HepG2 (cell line): Measurements from ENCODE around the gene ELP2. TPM values are rescaled to one million over a fixed set of nuclear protein-coding genes. Genes with fewer than 3 reads are reported as not detected.

Source experiments
- ARNTL ChIP-seq: sonication (generic); formaldehyde crosslinking; IDR thresholded peaks from 2 replicates; pipeline ENCODE4 v1.4.0; 2020; ENCODE audit warnings: mild to moderate bottlenecking, missing genetic modification reagents
- ATRX ChIP-seq: sonication (generic); formaldehyde crosslinking; IDR thresholded peaks from 2 replicates; pipeline ENCODE4 v1.4.0; 2020; ENCODE audit warnings: missing genetic modification reagents, borderline replicate concordance
- CBX2 ChIP-seq, 2 experiments: fragments of 200-600 bp in 1 of 2; sonication (generic); formaldehyde crosslinking in 1 of 2; IDR thresholded peaks; 2 replicates each; pipeline versions ENCODE4 v1.7.0 to v1.8.1; 2018 to 2022; ENCODE audit warnings: low read depth in 2 of 2, low read length in 1 of 2, mild to moderate bottlenecking in 1 of 2, missing genetic modification reagents in 1 of 2
- GLI4 ChIP-seq: sonication (generic); formaldehyde crosslinking; IDR thresholded peaks from 2 replicates; pipeline ENCODE4 v1.5.1; 2020; ENCODE audit warnings: missing genetic modification reagents, mild to moderate bottlenecking, moderate library complexity, borderline replicate concordance
- IKZF4 ChIP-seq: sonication (generic); formaldehyde crosslinking; IDR thresholded peaks from 2 replicates; pipeline ENCODE4 v1.5.1; 2020; ENCODE audit warnings: borderline replicate concordance, mild to moderate bottlenecking, low read depth, missing genetic modification reagents; ENCODE audit errors: not compliant biosample characterization
- IRF2 ChIP-seq: IDR thresholded peaks from 2 replicates; pipeline ENCODE4 v1.6.1; 2018; ENCODE audit warnings: missing genetic modification reagents, missing compliant biosample characterization
- KDM5B ChIP-seq: sonication (generic); formaldehyde crosslinking; IDR thresholded peaks from 2 replicates; pipeline ENCODE4 v1.4.0; 2020; ENCODE audit warnings: missing genetic modification reagents, mild to moderate bottlenecking, borderline replicate concordance
- MED1 ChIP-seq: sonication (generic); formaldehyde crosslinking; IDR thresholded peaks from 2 replicates; pipeline ENCODE4 v1.4.0; 2020; ENCODE audit warnings: missing genetic modification reagents
- MLXIP ChIP-seq: sonication (generic); formaldehyde crosslinking; IDR thresholded peaks from 2 replicates; pipeline ENCODE4 v1.9.0; 2021; ENCODE audit warnings: missing genetic modification reagents, borderline replicate concordance
- NCOR1 ChIP-seq: fragments of 200-600 bp; sonication (generic); IDR thresholded peaks from 2 replicates; pipeline ENCODE4 v1.7.0; 2017; ENCODE audit warnings: antibody characterized with exemption, low read length, borderline replicate concordance
- NFIC ChIP-seq: IDR thresholded peaks from 2 replicates; pipeline ENCODE4 v1.6.1; 2012; ENCODE audit warnings: mild to moderate bottlenecking, low read length, inconsistent platforms
- RBM39 ChIP-seq: fragments of 200-400 bp; formaldehyde crosslinking; IDR thresholded peaks from one replicate; pipeline ENCODE4 v1.6.1; 2018; ENCODE audit warnings: antibody characterized with exemption, mild to moderate bottlenecking, low read depth, low read length; ENCODE audit not compliant: poor library complexity, severe bottlenecking
- SRSF1 ChIP-seq: fragments of 200-400 bp; formaldehyde crosslinking; optimal IDR thresholded peaks from 2 replicates; pipeline ENCODE3; 2017; ENCODE audit warnings: mild to moderate bottlenecking, low read depth, low read length, moderate library complexity
- TAF15 ChIP-seq: fragments of 200-400 bp; formaldehyde crosslinking; IDR thresholded peaks from one replicate; pipeline ENCODE4 v1.6.1; 2018; ENCODE audit warnings: mild to moderate bottlenecking, low read depth, low read length; ENCODE audit not compliant: poor library complexity, severe bottlenecking
- ZNF234 ChIP-seq: sonication (generic); formaldehyde crosslinking; conservative IDR thresholded peaks from 2 replicates; pipeline ENCODE4 v1.5.1; 2020; ENCODE audit warnings: mild to moderate bottlenecking, missing genetic modification reagents
- ZNF235 ChIP-seq: sonication (generic); formaldehyde crosslinking; IDR thresholded peaks from 2 replicates; pipeline ENCODE4 v1.8.1; 2023; ENCODE audit warnings: mild to moderate bottlenecking, missing genetic modification reagents, borderline replicate concordance
- ZNF451 ChIP-seq: sonication (generic); formaldehyde crosslinking; IDR thresholded peaks from 2 replicates; pipeline ENCODE4 v1.5.0; 2020; ENCODE audit warnings: mild to moderate bottlenecking, missing genetic modification reagents
- ZNF547 ChIP-seq: sonication (generic); formaldehyde crosslinking; IDR thresholded peaks from 2 replicates; pipeline ENCODE4 v1.5.1; 2020; ENCODE audit warnings: mild to moderate bottlenecking, missing genetic modification reagents
- ZNF564 ChIP-seq: sonication (generic); formaldehyde crosslinking; IDR thresholded peaks from 2 replicates; pipeline ENCODE4 v1.8.1; 2023; ENCODE audit warnings: mild to moderate bottlenecking, missing genetic modification reagents
- ZNF704 ChIP-seq: sonication (generic); formaldehyde crosslinking; IDR thresholded peaks from 2 replicates; pipeline ENCODE4 v1.8.1; 2023; ENCODE audit warnings: mild to moderate bottlenecking, inconsistent platforms, moderate library complexity, missing genetic modification reagents, borderline replicate concordance
- ZNF879 ChIP-seq: sonication (generic); formaldehyde crosslinking; IDR thresholded peaks from 2 replicates; pipeline ENCODE4 v1.8.1; 2023; ENCODE audit warnings: missing genetic modification reagents
- ZSCAN25 ChIP-seq: sonication (generic); formaldehyde crosslinking; IDR thresholded peaks from 2 replicates; pipeline ENCODE4 v1.8.0; 2022; ENCODE audit warnings: mild to moderate bottlenecking, missing genetic modification reagents
- polyA plus RNA-seq, 8 experiments: library from polyadenylated mRNA; depleted of rRNA in 3 of 8; stranded (reverse) in 7 of 8; unstranded in 1 of 8; fragments of >200 nt; fragmentation: Illumina TruSeq in 4 of 8; extraction: Trizol in 4 of 8; gene quantifications; 2 replicates each; pipeline versions ENCODE4 v1.2.1 to v1.2.3, GENCODE V29; 2011 to 2016; ENCODE audit warnings: low read depth in 4 of 8, missing spikeins in 1 of 8, mixed read lengths in 1 of 8; ENCODE audit not compliant: insufficient read depth in 1 of 8
- total RNA-seq, 5 experiments: library from RNA; depleted of rRNA; stranded (reverse); fragments of >200 nt; fragmentation: Illumina TruSeq; extraction: Trizol; gene quantifications; 2 replicates each; pipeline ENCODE4 v1.2.3, GENCODE V29; 2016; ENCODE audit warnings: low read depth in 1 of 5
- TF ChIP-seq, protein P1 (sequence below): sonication (generic); formaldehyde crosslinking; IDR thresholded peaks from 2 replicates; pipeline ENCODE4 v1.4.0; 2020; ENCODE audit warnings: missing genetic modification reagents

Gene ELP2
- total and polyA plus RNA-seq, 2 of the 13 experiments (the other 11 are each of a cell fraction or from before 2014, with no cell fraction given), result 98.7 to 100 TPM

- TF ChIP-seq SRSF1 (no peak), TAF15 (no peak), ZNF704 (CRISPR knock-in tag) (no peak), ZNF451 (CRISPR knock-in tag) (peak; percentile 32; the same call in 1 of the 2 replicates), CBX2 (IDR thresholded peaks at IDR 0.05; ENCODE audit: low read depth, low read length) (no peak), CBX2 (CRISPR knock-in tag; IDR thresholded peaks at IDR 0.05; ENCODE audit: low read depth) (no peak), ZNF234 (0 out of 2 replicates have a peak, but pooled peaks have one; percentile 55), ZNF564 (peak; percentile 54; the same call in 1 of the 2 replicates), ZSCAN25 (CRISPR knock-in tag) (no peak), NCOR1 (no peak), NFIC (no peak), MED1 (no peak; the same call in 1 of the 2 replicates), GLI4 (CRISPR knock-in tag) (no peak), KDM5B (CRISPR knock-in tag) (peak; percentile 89), IKZF4 (CRISPR knock-in tag) (no peak), IRF2 (CRISPR knock-in tag) (no peak), MLXIP (CRISPR knock-in tag) (no peak), ZNF547 (CRISPR knock-in tag) (peak; percentile 67; the same call in 1 of the 2 replicates), ZNF879 (CRISPR knock-in tag) (no peak), ZNF235 (peak; percentile 94; the same call in 1 of the 2 replicates), RBM39 (peak; percentile 77), ARNTL (CRISPR knock-in tag) (0 out of 2 replicates have a peak, but pooled peaks have one; percentile 32), ATRX (no peak)
- TF ChIP-seq, protein P1, sequence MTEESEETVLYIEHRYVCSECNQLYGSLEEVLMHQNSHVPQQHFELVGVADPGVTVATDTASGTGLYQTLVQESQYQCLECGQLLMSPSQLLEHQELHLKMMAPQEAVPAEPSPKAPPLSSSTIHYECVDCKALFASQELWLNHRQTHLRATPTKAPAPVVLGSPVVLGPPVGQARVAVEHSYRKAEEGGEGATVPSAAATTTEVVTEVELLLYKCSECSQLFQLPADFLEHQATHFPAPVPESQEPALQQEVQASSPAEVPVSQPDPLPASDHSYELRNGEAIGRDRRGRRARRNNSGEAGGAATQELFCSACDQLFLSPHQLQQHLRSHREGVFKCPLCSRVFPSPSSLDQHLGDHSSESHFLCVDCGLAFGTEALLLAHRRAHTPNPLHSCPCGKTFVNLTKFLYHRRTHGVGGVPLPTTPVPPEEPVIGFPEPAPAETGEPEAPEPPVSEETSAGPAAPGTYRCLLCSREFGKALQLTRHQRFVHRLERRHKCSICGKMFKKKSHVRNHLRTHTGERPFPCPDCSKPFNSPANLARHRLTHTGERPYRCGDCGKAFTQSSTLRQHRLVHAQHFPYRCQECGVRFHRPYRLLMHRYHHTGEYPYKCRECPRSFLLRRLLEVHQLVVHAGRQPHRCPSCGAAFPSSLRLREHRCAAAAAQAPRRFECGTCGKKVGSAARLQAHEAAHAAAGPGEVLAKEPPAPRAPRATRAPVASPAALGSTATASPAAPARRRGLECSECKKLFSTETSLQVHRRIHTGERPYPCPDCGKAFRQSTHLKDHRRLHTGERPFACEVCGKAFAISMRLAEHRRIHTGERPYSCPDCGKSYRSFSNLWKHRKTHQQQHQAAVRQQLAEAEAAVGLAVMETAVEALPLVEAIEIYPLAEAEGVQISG, result peak; percentile 64
Measured at GRCh38 chr18:36187193-36187825, 57.6 kb downstream of the ELP2 start, which contains the start of gene MOCOS (continued).
